Bronchus fibroblast of lung (primary cell): ENCODE measurements around the gene FAM81A. TPM values are rescaled to one million over a fixed set of nuclear protein-coding genes. Genes with fewer than 3 reads are reported as not detected.

Experiments used
- total RNA-seq: library from RNA; depleted of rRNA; stranded (reverse); fragments of >200 nt; gene quantifications from 2 replicates; pipeline ENCODE4 v1.2.3, GENCODE V29; 2015

Gene FAM81A
- total RNA-seq = 0.50 and 0.59 TPM in 2 replicates

DNA sequence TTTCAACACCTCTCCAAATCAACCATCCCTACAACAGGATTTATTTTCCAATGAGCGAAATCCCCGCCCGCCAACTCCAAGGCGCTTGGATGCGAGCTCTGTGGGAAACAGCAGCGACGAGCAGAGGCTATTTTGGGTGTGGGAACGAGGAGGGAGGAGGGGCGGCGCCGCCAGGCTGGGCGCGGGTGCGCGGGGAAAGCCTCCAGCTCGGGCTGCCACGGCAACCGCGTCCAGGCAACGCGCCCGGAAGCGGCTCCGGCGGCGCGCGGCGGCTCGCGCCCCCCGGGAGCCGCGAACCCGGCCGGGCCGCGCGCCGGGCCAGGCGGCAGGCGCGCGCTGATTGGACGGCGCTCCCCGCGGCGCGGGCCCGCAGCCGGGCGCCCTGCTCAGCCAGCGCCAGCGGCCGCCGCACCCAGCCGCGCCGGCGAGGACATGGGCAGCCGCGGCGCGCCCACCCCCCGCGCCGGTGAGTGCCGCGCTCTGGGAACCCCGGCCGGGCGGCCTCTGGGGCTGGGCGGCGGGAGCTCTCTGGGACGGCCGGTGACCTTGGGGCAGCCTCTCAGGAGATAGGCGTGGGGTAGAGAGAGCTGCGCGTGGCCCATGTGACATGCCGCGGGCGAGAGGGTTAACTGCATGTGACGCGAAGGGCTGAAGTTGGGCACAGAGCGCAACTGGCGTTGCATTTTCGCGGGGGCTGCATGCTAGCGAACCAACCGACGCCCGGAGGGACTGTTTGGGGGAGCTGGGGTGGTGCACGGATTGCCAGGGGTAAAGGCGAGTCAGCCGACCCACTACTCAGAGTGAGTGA lies at the start of gene FAM81A:
FAM81A (plus strand) TSS at position 370 of the 808 bp plus-strand sequence. CDS start 20,441 bp downstream, outside the sequence.

Other genes with a start within 250 kb of the FAM81A start
- not detected in 2 replicates for gene LDHAL6B, start 231.3 kb upstream of the FAM81A start, total RNA-seq
- gene MYO1E, start 65.3 kb upstream of the FAM81A start, total RNA-seq = 36.6 and 51.6 TPM in 2 replicates
- gene GCNT3, start 173.6 kb downstream of the FAM81A start, total RNA-seq = not detected in 2 replicates
- 27.6 and 38.0 TPM in 2 replicates for gene GTF2A2, start 219.3 kb downstream of the FAM81A start, total RNA-seq